ENCODE results near the gene RAD51B.

RAD51B gene

GRCh38 chr14:67800743-67801142 is 18.8 kb upstream of the RAD51B start (continued):
- TF ChIP-seq ZNF426 (tag by site-specific recombination; IDR thresholded peaks at IDR 0.05) (peak; percentile 57), KLF16 (tag by site-specific recombination; IDR thresholded peaks at IDR 0.05) (no peak), ZNF704 (tag by site-specific recombination; IDR thresholded peaks at IDR 0.05) (no peak), ZBTB49 (tag by site-specific recombination; IDR thresholded peaks at IDR 0.05; ENCODE audit: low read depth) (no peak), ZSCAN4 (tag by site-specific recombination; IDR thresholded peaks at IDR 0.05) (no peak), ZBTB11 (tag by site-specific recombination; conservative IDR thresholded peaks at IDR 0.05; ENCODE audit: low read depth) (peak; percentile 48), HOXA7 (CRISPR knock-in tag; IDR thresholded peaks at IDR 0.05; ENCODE audit: borderline replicate concordance) (no peak), ZFP37 (tag by site-specific recombination; IDR thresholded peaks at IDR 0.05) (no peak), BCL11A (tag by site-specific recombination; IDR thresholded peaks at IDR 0.05; ENCODE audit: low read depth) (no peak), ZNF221 (tag by site-specific recombination; IDR thresholded peaks at IDR 0.05; ENCODE audit: borderline replicate concordance) (no peak), ZNF433 (tag by site-specific recombination; IDR thresholded peaks at IDR 0.05; ENCODE audit: low read depth) (no peak), ZNF560 (tag by site-specific recombination; IDR thresholded peaks at IDR 0.05; ENCODE audit: borderline replicate concordance) (no peak), PRDM4 (tag by site-specific recombination; IDR thresholded peaks at IDR 0.05) (no peak), ZNF174 (tag by site-specific recombination; IDR thresholded peaks at IDR 0.05) (no peak), ZNF514 (tag by site-specific recombination; IDR thresholded peaks at IDR 0.05) (no peak), ZNF48 (tag by site-specific recombination; IDR thresholded peaks at IDR 0.05) (no peak), ZNF416 (tag by site-specific recombination; IDR thresholded peaks at IDR 0.05) (no peak), ZSCAN23 (tag by site-specific recombination; IDR thresholded peaks at IDR 0.05) (no peak), ZBTB21 (tag by site-specific recombination; IDR thresholded peaks at IDR 0.05) (no peak), ZNF623 (tag by site-specific recombination; IDR thresholded peaks at IDR 0.05) (peak; percentile 53; the same call in 1 of the 2 replicates), ZNF76 (tag by site-specific recombination; IDR thresholded peaks at IDR 0.05; ENCODE audit: borderline replicate concordance, low read depth) (no peak), ZNF140 (tag by site-specific recombination; IDR thresholded peaks at IDR 0.05) (no peak), ZNF548 (tag by site-specific recombination; IDR thresholded peaks at IDR 0.05) (no peak), ZNF16 (tag by site-specific recombination; IDR thresholded peaks at IDR 0.05; ENCODE audit: low read depth) (no peak), ZNF561 (tag by site-specific recombination; IDR thresholded peaks at IDR 0.05; ENCODE audit: borderline replicate concordance) (no peak), ZIC2 (tag by site-specific recombination; IDR thresholded peaks at IDR 0.05) (no peak), ATF2 (tag by site-specific recombination; IDR thresholded peaks at IDR 0.05; ENCODE audit: low read depth) (no peak), ZNF24 (tag by site-specific recombination; IDR thresholded peaks at IDR 0.05) (no peak)

Data from HEK293 (cell line).